GM21825 (cell line): ENCODE measurements around the gene CHN1.
A peak's percentile ranks its signal among the peaks of the same experiment; 100 is the strongest.

Experiments used
- ATAC-seq: cut with Tn5 transposase; IDR thresholded peaks from one replicate; pipeline ENCODE4 v1.9.1; 2021; ENCODE audit warnings: mild to moderate bottlenecking, moderate library complexity; ENCODE audit not compliant: unreplicated experiment

CHN1 gene

GRCh38 chr2:174771631-174772471 lies 233.3 kb downstream of the CHN1 start:
- ATAC-seq, result peak; percentile 76

- no peak for ATAC-seq
Measured at GRCh38 chr2:174771136-174771535, 234.0 kb downstream of the CHN1 start.

DNA sequence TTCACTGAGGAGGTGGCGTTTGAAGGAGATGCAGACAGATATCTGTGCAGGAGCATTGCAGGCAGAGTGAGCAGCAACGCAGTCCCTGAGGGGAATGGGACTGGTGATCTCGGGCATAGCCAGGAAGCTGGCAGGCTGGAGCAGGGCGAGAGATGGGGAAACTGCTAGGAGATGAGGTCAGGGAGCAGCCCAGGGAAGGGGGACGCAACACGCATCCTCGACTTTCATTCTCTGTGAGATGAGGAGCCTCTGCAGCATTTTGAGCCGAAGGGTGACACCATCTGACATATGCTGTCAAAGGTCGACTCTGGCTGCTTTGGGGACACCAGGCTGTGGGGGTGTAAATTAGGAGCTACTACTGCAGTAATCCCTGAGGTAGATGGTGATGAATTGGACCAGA lies 236.6 kb downstream of the CHN1 start:
- ATAC-seq, result no peak

GRCh38 chr2:174766271-174766670 lies 238.9 kb downstream of the CHN1 start:
- no peak for ATAC-seq

GRCh38 chr2:174765576-174765975 lies 239.6 kb downstream of the CHN1 start:
- ATAC-seq, result no peak

DNA sequence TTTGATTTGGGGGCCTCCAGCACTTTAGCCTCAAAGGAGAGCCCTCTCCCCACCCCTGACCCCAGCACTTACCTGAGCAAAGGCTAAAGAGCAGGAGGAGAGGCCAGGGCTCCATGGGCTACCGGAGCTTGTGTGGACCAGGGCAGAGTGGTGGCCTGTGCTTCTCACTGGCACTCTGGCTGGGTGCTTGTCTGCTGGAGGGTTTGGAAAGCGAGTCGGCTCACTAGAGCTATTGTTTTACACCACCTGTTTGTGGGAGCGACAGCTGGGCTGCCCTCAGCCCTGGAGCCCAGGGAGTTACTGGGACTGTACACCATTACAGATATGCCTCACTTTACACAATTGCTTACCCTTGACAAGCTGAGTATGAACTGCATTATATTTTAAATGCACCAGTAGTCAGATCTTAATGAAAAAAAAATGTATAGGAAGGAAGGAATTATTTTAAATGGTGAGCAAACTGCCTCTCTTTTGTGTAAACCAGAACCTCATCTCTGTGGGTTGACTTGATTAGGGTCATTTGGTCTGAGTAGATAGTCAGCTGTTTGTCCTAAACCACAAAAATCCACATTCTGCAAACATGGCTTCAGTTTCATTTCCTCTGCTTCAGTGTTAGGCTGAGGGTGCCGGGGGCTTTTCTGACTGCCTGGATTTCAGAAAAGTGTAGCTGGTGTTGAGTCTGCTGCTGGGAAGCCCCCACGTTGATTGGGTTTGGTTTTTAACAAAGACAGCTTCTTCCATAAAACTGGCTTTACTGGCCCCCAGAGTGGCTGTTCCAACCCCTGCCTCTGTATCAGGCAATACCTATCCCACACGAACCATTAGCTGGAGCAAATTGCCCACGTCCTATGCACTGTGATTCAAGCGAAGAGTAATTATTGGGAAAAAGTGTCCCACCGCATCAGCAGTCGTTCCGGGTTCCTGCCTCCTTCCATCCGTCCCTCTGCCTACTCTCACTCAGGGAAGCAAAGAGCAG lies 240.6 kb downstream of the CHN1 start, which contains the start of gene CHRNA1:
Gene CHRNA1 (minus strand): TSS at position 193 of the 976 bp plus-strand sequence. CDS start 78 bp downstream, at position 115.
- no peak for ATAC-seq

- ATAC-seq, result no peak
Measured at GRCh38 chr2:174763780-174764179, 241.4 kb downstream of the CHN1 start.

DNA sequence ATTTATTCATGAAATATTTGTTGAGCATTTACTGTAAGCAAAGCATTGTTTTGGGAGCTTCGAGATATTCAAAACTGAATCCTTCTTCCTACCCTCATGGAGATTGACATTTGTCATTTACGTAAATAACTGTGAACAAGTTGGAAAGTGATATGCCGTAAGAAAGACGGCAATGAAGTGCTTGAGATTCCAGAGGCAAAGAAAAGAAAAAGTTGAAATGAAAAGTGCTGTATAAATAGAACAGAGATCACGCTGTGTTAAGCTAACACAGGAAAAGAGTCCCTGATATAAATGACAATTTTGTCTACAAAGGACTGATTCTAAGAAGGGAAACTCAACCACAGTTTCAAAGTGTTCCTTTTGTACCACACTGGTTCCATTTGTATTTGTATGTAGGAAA lies 242.7 kb downstream of the CHN1 start:
- ATAC-seq, result no peak

GRCh38 chr2:174761837-174762236 lies 243.3 kb downstream of the CHN1 start:
- no peak for ATAC-seq

DNA sequence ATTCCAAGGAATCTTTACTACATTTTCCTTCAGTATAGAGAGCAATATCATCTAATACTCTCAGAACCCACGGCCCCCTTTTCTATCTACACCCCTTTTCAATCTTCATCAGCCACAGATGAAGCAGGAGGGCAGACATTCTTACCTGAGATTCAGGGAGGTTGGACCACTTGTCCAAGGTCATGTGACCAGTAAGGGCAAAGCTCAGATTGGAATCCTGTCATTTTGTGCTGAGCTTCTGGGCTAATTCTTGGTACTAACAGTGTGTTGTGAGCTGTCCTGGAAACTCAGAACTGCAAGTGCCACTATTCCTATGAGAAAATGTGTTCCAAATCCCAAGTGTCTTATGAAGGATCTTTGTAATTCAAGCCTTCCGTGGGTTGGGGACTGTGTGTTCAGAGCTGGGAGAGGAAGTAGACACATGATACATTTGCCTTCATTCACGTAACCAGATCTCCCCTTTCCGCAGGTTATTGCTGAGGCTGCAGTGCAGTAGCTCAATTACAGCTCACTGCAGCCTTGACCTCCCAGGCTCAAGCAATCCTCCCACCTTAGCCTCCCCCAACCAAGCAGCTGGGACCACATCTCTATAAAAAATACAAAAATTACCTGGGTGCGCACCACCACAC lies 244.2 kb downstream of the CHN1 start:
- ATAC-seq, result no peak

- ATAC-seq, result no peak
Measured at GRCh38 chr2:174759381-174760065, 245.7 kb downstream of the CHN1 start.

- no peak for ATAC-seq
Measured at GRCh38 chr2:174756743-174757142, 248.4 kb downstream of the CHN1 start.

GRCh38 chr2:174753038-174753633 lies 252.0 kb downstream of the CHN1 start:
- ATAC-seq, result peak; percentile 17

GRCh38 chr2:174752403-174753037 lies 252.7 kb downstream of the CHN1 start:
- peak; percentile 79 for ATAC-seq

DNA sequence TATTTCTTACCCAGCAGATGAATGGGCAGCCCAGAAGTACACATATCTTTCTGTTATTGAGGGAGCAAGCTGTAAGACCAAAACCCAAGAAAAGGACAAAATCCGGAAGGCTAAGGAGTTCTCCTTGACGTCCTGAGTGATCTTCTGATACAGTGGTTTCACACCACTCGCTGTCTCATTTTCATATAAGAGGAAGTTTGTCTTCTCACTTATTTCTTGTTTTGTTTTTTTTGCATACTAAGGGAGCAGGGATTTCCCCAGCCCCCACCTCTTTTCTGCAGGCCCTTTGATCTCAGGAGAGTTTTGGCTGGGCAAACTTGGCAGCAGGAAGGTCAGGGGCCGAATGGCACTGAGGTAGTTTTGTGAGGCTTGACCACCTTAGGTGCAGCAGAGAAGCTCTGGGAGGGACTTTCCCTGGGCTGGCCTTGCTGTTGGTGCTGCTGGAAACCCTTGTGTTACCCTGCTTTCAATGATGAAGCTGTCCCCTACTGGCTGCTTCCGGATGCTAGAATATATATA lies 254.2 kb downstream of the CHN1 start:
- ATAC-seq, result peak; percentile 53

DNA sequence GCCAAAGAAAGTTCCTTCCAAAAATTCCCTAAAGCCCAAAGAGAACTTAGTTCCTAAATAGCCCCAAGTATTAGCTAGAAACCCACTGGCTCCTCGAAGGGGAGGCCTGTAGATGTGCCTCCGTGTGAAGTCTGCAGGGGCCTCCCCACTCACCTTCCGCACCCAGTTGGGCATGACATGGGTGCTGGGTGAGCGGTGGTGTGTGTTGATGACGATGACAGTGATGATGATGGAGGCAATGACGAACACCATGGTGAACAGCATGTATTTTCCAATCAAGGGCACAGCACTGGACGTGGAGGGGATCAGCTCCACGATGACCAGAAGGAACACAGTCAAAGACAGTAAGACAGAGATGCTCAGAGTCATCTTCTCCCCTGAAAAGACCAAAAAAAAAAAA lies 255.4 kb downstream of the CHN1 start:
- no peak for ATAC-seq

DNA sequence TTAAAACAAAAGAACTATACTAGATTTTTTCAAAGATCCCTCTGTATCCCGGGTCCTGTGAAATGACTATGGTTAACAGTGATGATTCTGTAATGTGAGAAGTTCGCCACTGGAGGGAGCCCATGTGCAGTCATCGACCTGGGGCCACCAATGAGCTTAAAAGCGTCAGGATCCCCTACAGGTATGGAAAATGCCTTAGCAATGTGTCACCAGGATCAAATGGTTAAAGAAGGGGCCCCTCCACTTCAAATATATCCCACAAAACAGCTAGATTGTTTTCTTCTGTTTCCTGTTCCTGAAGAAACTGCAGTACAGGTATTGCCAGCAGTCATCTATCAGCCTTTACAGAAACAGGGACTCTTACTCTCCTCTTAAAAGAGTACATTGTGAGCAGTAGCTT lies 256.2 kb downstream of the CHN1 start:
- no peak for ATAC-seq
